K562 (cell line): Measurements from ENCODE around the gene PSMA2. TPM values are rescaled to one million over a fixed set of nuclear protein-coding genes. Genes with fewer than 3 reads are reported as not detected.

ENCODE experiments used
- CHCHD3 ChIP-seq: fragments of 250-450 bp; sonication (Bioruptor Pico); IDR thresholded peaks from 2 replicates; pipeline ENCODE4 v2.1.2; 2022; ENCODE audit warnings: mild to moderate bottlenecking
- CTBP1 ChIP-seq: fragments of 450-650 bp; IDR thresholded peaks from 2 replicates; pipeline ENCODE4 v1.6.1; 2016; ENCODE audit warnings: borderline replicate concordance
- EHMT2 ChIP-seq: fragments of 450-650 bp; IDR thresholded peaks from 2 replicates; pipeline ENCODE4 v1.6.1; 2018; ENCODE audit warnings: antibody characterized with exemption
- GABPA ChIP-seq: fragments of 200-800 bp; sonication (Bioruptor generic); conservative IDR thresholded peaks from 2 replicates; pipeline ENCODE4 v1.6.1; 2016; ENCODE audit warnings: low read depth, missing genetic modification characterization, missing compliant biosample characterization
- GTF2E2 ChIP-seq: fragments of 200-800 bp; sonication (Bioruptor generic); IDR thresholded peaks from 2 replicates; pipeline ENCODE4 v1.6.1; 2016; ENCODE audit warnings: missing genetic modification characterization, missing compliant biosample characterization
- HMGN3 ChIP-seq: IDR thresholded peaks from 2 replicates; pipeline ENCODE4 v1.6.1; 2011; ENCODE audit warnings: borderline replicate concordance, low read depth, mild to moderate bottlenecking, mixed read lengths, low read length; ENCODE audit not compliant: insufficient read length; ENCODE audit errors: extremely low read depth
- JUN ChIP-seq, 2 experiments: sonication (generic) in 1 of 2; formaldehyde crosslinking in 1 of 2; IDR thresholded peaks; 2 replicates each; pipeline versions ENCODE4 v1.6.1 to v1.8.0; 2012 to 2022; ENCODE audit warnings: borderline replicate concordance in 2 of 2, mild to moderate bottlenecking in 2 of 2, improper control_type of control experiment in 1 of 2, low read depth in 1 of 2, low read length in 1 of 2, missing genetic modification reagents in 1 of 2
- MAX ChIP-seq: sonication (generic); formaldehyde crosslinking; IDR thresholded peaks from 2 replicates; pipeline ENCODE4 v1.9.0; 2022; ENCODE audit warnings: mild to moderate bottlenecking, missing genetic modification reagents
- MED1 ChIP-seq: sonication (generic); formaldehyde crosslinking; IDR thresholded peaks from 2 replicates; pipeline ENCODE4 v1.8.1; 2023; ENCODE audit warnings: missing genetic modification reagents, borderline replicate concordance
- MTA3 ChIP-seq: fragments of 450-650 bp; formaldehyde crosslinking; IDR thresholded peaks from 2 replicates; pipeline ENCODE4 v1.6.1; 2017; ENCODE audit warnings: mild to moderate bottlenecking, borderline replicate concordance
- NR4A1 ChIP-seq, 2 experiments: fragments of 250-450 bp in 1 of 2; fragments of 450-650 bp in 1 of 2; sonication (Bioruptor Pico) in 1 of 2; IDR thresholded peaks; 2 replicates each; pipeline versions ENCODE4 v1.4.0 to v1.6.1; 2016 to 2020; ENCODE audit warnings: mild to moderate bottlenecking in 2 of 2, missing compliant biosample characterization in 1 of 2, missing genetic modification characterization in 1 of 2, moderate library complexity in 1 of 2
- SFPQ ChIP-seq: fragments of 200-400 bp; formaldehyde crosslinking; IDR thresholded peaks from 2 replicates; pipeline ENCODE4 v1.6.1; 2017; ENCODE audit warnings: mild to moderate bottlenecking, low read depth, low read length, moderate library complexity
- SLC30A9 ChIP-seq: fragments of 250-450 bp; sonication (Bioruptor Pico); IDR thresholded peaks from 2 replicates; pipeline ENCODE4 v1.8.0; 2022; ENCODE audit warnings: mild to moderate bottlenecking, moderate library complexity
- SMAD2 ChIP-seq: fragments of 150-350 bp; IDR thresholded peaks from 2 replicates; pipeline ENCODE4 v1.6.1; 2014; ENCODE audit warnings: low read depth, mild to moderate bottlenecking, low read length
- SMARCE1 ChIP-seq: fragments of 450-650 bp; IDR thresholded peaks from 2 replicates; pipeline ENCODE4 v1.7.1; 2016; ENCODE audit warnings: mild to moderate bottlenecking
- THRB ChIP-seq: fragments of 450-650 bp; formaldehyde crosslinking; conservative IDR thresholded peaks from 2 replicates; pipeline ENCODE4 v1.4.0; 2022; ENCODE audit warnings: mild to moderate bottlenecking, missing genetic modification characterization
- XRCC5 ChIP-seq: fragments of 200-400 bp; formaldehyde crosslinking; IDR thresholded peaks from 2 replicates; pipeline ENCODE4 v1.6.1; 2017; ENCODE audit warnings: low read depth, mild to moderate bottlenecking, low read length
- ZBED1 ChIP-seq: IDR thresholded peaks from 2 replicates; pipeline ENCODE4 v1.6.1; 2014
- ZBTB7A ChIP-seq: IDR thresholded peaks from 2 replicates; pipeline ENCODE4 v1.6.1; 2011; ENCODE audit warnings: low read depth, mild to moderate bottlenecking, low read length, moderate library complexity, borderline replicate concordance; ENCODE audit not compliant: control insufficient read depth
- ZNF583 ChIP-seq: fragments of 250-450 bp; sonication (Bioruptor Pico); IDR thresholded peaks from 2 replicates; pipeline ENCODE4 v1.4.0; 2020
- ZNF584 ChIP-seq: fragments of 200-800 bp; sonication (Bioruptor generic); IDR thresholded peaks from 2 replicates; pipeline ENCODE4 v1.6.1; 2016; ENCODE audit warnings: low read depth, mild to moderate bottlenecking, missing genetic modification characterization, missing compliant biosample characterization
- ZSCAN29 ChIP-seq: fragments of 450-650 bp; IDR thresholded peaks from 2 replicates; pipeline ENCODE4 v1.6.1; 2017
- polyA plus RNA-seq, 8 experiments: library from polyadenylated mRNA; depleted of rRNA in 4 of 8; stranded (reverse) in 5 of 8; unstranded in 3 of 8; fragments of >200 nt; fragmentation: Nextera tagmentation in 2 of 8; fragmentation: Illumina TruSeq in 1 of 8; extraction: Ambion mirVana in 2 of 8; extraction: Trizol in 1 of 8; gene quantifications; 2 replicates each; pipeline versions ENCODE4 v1.2.1 to v1.2.3, GENCODE V29; 2011 to 2014; ENCODE audit warnings: inconsistent platforms in 1 of 8, missing spikeins in 1 of 8
- total RNA-seq, 7 experiments: library from RNA; depleted of rRNA in 6 of 7; stranded (reverse); fragments of >200 nt in 6 of 7; fragmentation: Illumina TruSeq in 2 of 7; extraction: Trizol in 2 of 7; gene quantifications; 2 replicates each; pipeline versions ENCODE4 v1.2.1 to v1.2.3, GENCODE V29; 2011 to 2021; ENCODE audit warnings: low replicate concordance in 1 of 7

Gene PSMA2
- total and polyA plus RNA-seq, 9 of the 15 experiments (the other 6 are each of a cell fraction or from before 2014, with no cell fraction given) = 91.7 to 1,070 (median 213) TPM

- TF ChIP-seq JUN (IDR thresholded peaks at IDR 0.05; ENCODE audit: borderline replicate concordance, low read depth, low read length) = no peak
- TF ChIP-seq JUN (CRISPR knock-in tag; IDR thresholded peaks at IDR 0.05; ENCODE audit: borderline replicate concordance) = no peak
- no peak for TF ChIP-seq MTA3
- TF ChIP-seq SLC30A9 (CRISPR knock-in tag) = no peak
- TF ChIP-seq SMARCE1 = no peak; the same call in 1 of the 2 replicates
- TF ChIP-seq GABPA = no peak
- no peak for TF ChIP-seq MED1
- TF ChIP-seq CTBP1 = peak; percentile 85
- TF ChIP-seq EHMT2 = 0 out of 2 replicates have a peak, but pooled peaks have one; percentile 11
- no peak for TF ChIP-seq NR4A1 (CRISPR knock-in tag; IDR thresholded peaks at IDR 0.05)
- no peak for TF ChIP-seq NR4A1 (tag; IDR thresholded peaks at IDR 0.05)
- TF ChIP-seq CHCHD3 (CRISPR knock-in tag) = no peak
- TF ChIP-seq ZBED1 = no peak
- TF ChIP-seq XRCC5 = no peak
- no peak for TF ChIP-seq MAX (CRISPR knock-in tag)
- TF ChIP-seq ZNF583 = no peak
- TF ChIP-seq ZBTB7A = peak; percentile 67; the same call in 1 of the 2 replicates
- TF ChIP-seq SMAD2 = no peak
- no peak for TF ChIP-seq THRB (CRISPR knock-in tag)
- TF ChIP-seq HMGN3 = no peak
- no peak for TF ChIP-seq ZSCAN29
- TF ChIP-seq ZNF584 = no peak
- 0 out of 2 replicates have a peak, but pooled peaks have one; percentile 37 for TF ChIP-seq GTF2E2 (tag)
- no peak for TF ChIP-seq SFPQ
Measured at GRCh38 chr7:42945821-42946626, 14.1 kb upstream of the PSMA2 start (continued).
